T1000 (cell line): Measurements from ENCODE around the gene AMBRA1.

ENCODE experiments used
- DNase-seq: peaks from one replicate; lab custom pipeline; 2025; ENCODE audit warnings: mixed read lengths; lab: John Stamatoyannopoulos, UW

The AMBRA1 gene

GRCh38 chr11:46475051-46475925, 118.5 kb downstream of the AMBRA1 start:
- no peak for DNase-seq

GRCh38 chr11:46472662-46472994, 121.2 kb downstream of the AMBRA1 start:
- no peak for DNase-seq

- no peak for DNase-seq
These were observed 121.7 kb downstream of the AMBRA1 start for GRCh38 chr11:46471943-46472661.

- DNase-seq = no peak
These were observed 123.9 kb downstream of the AMBRA1 start for GRCh38 chr11:46469926-46470325.

GRCh38 chr11:46465683-46466082, 128.1 kb downstream of the AMBRA1 start:
- no peak for DNase-seq

- no peak for DNase-seq
These were observed 130.0 kb downstream of the AMBRA1 start for GRCh38 chr11:46463701-46464421.

GRCh38 chr11:46461461-46461927, 132.3 kb downstream of the AMBRA1 start:
- no peak for DNase-seq

GRCh38 chr11:46458491-46458890, 135.3 kb downstream of the AMBRA1 start:
- no peak for DNase-seq

GRCh38 chr11:46457659-46458424, 136.0 kb downstream of the AMBRA1 start:
- no peak for DNase-seq

GRCh38 chr11:46457021-46457420, 136.8 kb downstream of the AMBRA1 start:
- DNase-seq = no peak

GRCh38 chr11:46456269-46457001, 137.4 kb downstream of the AMBRA1 start:
- DNase-seq = no peak

- no peak for DNase-seq
These were observed 138.0 kb downstream of the AMBRA1 start for GRCh38 chr11:46455834-46456233.

- DNase-seq = no peak
These were observed 140.8 kb downstream of the AMBRA1 start for GRCh38 chr11:46452918-46453517.

GRCh38 chr11:46451759-46452158, 142.1 kb downstream of the AMBRA1 start:
- no peak for DNase-seq

GRCh38 chr11:46450846-46451477, 142.9 kb downstream of the AMBRA1 start:
- no peak for DNase-seq

- DNase-seq = no peak
These were observed 146.3 kb downstream of the AMBRA1 start for GRCh38 chr11:46447544-46447943.

GRCh38 chr11:46445920-46446771, 147.7 kb downstream of the AMBRA1 start:
- no peak for DNase-seq

- no peak for DNase-seq
These were observed 148.5 kb downstream of the AMBRA1 start for GRCh38 chr11:46445192-46445919.

GRCh38 chr11:46444305-46444704, 149.5 kb downstream of the AMBRA1 start:
- no peak for DNase-seq
